Erythroblast (primary cell): Measurements from ENCODE around the gene CDC45.

ENCODE experiments used
- GATA1 ChIP-seq: IDR thresholded peaks from 2 replicates; pipeline ENCODE4 v1.6.1; 2011; ENCODE audit warnings: low read depth, mild to moderate bottlenecking, control low read depth, low read length, moderate library complexity
- POLR2A ChIP-seq: IDR thresholded peaks from 2 replicates; pipeline ENCODE4 v1.6.1; 2011; ENCODE audit warnings: mild to moderate bottlenecking, low read length

DNA sequence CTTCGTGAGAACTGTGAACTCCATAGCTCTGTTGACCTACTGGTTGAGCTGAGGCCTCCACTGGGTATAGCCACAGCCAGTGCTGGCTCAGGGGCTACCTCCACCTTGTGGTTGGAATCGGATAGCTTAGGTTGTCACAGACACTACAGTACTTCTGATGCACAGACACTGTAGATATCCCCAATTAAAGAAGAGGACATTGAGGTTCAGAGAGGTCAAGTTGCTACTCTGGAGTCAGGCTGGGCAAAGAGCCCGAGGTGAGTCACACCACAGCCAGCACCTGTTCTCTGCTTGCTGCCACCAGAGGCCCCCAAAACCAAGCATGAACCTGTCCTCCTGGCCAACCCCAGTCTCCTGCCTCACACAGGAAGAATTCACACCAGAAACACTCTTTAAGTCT lies 6.1 kb upstream of the CDC45 start:
- TF ChIP-seq GATA1 (no peak), POLR2A (no peak)
